ENCODE data around the gene ZNF407.
"Not testable (repeated sequence)": the region's sequence is repeated elsewhere in the genome, so short reads cannot be mapped to it uniquely, and the experiment has no call there.

Gene ZNF407

DNA sequence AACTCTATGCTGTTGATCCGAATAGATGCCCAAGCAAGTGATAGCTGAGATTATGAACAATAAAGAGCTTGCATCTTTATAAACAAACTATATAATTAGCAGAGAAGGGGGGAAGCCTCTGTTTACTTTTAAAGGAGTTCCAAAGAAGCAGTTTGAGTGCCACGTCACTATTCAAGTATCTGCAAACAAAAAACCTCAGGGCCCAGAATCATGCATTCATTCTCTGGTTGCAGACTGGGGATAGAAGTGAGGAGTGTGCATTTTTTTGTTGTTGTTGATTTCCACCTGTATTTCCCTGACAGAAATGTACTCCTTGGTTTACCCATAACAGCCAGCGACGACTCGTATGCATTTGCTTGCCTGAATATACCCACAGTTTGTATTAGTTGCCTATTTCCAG is 347.0 kb downstream of the ZNF407 start:
- DNase-seq: no peak

DNA sequence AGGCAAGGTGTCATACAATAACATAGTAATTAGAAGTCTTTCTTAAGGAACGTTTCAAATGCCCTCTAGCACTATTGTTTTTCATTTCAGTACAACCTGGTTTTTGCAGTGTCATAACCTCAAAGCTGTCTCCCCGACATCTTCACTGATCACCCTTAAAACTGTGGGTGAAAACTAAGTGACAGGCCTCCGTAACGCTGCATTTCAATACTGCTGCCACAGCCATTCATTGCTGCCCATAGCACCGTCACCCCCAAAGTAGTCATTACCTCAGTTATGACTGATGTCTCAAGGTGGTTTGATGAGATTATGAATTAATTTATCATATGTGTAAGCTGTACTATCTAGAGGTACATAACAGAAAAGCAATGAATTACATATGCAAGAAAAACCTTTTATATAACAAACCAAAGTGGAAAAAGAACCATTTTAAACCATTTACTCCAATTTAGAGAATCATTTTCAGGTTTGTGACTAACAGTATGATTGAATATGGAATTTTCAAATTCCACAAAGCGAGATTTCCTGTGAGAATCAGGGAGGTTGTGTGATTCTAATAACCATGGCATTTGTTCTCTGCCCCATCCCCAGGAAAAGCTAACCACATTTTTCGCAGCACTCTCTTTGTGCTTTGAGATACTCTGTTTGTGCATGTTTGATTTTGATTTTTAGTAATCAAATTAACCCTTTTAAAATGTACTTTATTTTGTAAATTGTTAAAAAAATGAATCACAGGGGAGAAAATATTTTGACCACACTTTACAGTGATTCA is 348.3 kb downstream of the ZNF407 start:
- DNase-seq: no peak

DNA sequence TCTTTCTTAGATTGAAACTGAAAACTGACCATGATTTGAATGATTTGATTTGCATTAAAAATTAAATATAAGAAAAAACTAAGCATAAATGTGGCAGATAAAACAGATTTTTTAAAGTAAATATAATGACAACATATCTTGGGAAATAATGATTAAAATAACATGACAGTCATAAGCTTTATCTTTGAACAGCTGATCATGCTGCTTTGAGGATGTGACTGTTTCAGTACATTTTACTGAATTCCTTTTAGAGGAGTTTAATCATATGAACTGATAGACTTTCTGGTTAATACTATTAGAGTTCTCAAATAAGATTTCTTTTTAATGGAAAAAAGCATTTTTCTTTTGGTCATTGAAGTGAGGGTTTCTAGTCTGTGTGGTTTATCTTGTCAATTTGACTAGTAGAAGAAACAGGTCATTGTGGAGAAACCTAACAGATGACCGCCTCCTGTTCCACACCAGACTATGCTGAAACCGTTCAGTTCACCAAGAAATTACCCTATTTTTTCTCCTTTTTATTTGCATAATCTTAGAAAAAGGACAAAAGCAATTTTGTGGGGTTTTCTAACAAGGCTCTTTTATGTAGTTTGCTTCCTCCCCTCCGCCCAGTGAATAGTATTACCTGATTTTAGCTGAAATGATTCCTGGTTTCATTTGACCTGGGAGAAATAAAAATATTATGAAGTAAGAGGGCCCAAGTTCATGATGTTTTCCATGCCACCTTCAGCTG is 349.1 kb downstream of the ZNF407 start:
- DNase-seq: no peak

DNA sequence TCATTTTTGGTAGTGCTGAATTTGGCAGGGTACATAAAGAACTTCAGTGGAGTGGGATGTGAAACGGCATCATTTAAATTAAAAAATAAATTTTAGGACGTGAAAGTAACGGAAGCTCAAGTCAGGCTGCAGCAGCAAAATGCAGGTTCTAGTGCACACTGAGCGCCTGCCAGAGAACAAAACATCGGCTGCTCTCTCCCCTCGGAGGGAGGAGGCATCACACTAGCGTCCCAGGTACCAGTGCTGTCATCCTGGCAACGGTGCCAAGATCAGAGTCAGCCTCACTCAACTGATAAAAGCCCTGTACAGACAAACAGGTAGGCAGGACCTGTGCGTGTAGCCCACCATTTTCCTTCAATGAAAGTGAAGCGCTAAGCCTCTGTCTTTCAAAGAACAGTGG is 349.7 kb downstream of the ZNF407 start:
- DNase-seq: no peak

DNA sequence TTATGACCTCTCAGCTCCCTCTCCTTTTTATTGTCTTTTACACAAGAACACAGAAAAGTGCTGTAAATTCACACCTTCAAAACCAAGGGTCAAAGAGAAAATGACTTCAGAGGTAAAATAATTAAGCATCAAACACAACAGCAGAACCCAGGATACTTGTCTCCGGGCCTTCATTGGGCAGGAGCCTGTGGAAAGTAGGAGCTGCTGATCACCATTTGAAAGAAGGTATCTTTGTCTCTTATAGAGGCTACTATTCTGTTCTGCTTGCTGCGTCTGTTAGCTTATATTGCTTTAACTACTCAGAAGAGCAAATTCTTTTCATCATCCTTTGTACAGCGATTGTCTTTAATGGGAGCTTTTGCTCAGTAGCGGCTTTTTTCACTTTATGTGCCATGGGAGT is 350.2 kb downstream of the ZNF407 start:
- DNase-seq: no peak

DNA sequence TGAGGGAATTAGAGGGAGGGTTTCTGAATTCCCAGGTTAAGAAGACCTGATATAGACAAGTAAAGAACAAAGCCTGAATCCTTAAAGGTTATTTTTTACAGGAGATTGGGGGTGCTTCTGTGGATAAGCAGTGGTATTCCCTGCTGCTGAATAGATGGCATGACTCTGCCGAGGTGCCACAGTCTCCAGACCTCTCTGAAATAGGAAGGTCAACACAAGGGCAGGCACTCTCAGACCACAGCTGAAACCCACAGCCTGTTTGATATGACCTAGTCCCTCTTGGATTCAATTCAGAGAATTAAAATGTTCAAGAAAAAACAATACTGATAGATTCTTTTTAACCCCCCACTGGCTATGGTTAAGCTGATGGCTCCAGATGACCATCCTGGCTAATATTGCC is 351.9 kb downstream of the ZNF407 start:
- DNase-seq: no peak

DNA sequence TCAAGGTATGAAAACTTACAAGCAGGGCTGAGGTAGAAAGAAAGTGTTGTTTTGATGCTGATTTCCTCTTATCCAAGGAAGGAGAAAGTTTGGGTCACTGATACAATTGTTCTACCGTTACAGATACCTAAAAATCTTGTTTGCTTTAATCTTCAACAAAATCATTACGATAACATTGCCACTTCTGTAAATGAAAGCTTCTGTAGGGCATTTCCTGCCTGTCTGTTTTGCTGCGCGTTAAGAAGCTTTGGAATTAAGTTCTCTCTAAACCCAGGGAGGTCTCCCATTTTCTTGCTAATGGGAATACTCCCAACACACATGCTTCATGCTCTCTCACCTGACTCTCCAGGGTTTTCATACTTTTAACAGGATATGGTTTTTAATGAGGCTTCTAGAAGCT is 352.8 kb downstream of the ZNF407 start:
- DNase-seq: no peak

DNA sequence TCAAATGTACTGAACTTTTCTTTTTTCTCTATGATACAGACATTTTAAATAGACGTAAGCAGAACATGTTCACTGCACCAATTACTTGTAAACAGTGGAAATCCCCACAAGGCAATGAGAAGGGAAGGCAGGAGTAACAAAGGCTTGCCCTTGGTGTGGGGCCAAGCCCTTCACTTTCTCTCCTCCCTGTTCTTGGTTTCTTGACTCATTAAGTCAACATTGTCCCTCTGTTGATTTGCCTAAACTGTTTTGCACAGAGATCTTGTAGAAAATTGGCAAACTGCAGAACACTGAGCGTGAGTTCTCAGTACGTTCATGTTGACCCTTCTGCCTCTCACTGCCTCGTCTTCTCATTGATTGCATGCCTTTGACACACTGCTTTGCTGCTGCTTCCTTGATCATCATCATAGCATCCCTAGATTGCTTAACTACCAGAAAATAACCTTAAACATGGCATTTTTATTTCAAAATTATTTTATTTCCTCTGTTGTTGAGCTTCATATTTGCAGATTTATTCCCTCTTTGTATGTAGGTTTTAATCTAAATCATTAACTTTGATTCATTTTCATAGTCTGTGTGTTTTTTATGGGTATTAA is 353.6 kb downstream of the ZNF407 start:
- DNase-seq: no peak

DNA sequence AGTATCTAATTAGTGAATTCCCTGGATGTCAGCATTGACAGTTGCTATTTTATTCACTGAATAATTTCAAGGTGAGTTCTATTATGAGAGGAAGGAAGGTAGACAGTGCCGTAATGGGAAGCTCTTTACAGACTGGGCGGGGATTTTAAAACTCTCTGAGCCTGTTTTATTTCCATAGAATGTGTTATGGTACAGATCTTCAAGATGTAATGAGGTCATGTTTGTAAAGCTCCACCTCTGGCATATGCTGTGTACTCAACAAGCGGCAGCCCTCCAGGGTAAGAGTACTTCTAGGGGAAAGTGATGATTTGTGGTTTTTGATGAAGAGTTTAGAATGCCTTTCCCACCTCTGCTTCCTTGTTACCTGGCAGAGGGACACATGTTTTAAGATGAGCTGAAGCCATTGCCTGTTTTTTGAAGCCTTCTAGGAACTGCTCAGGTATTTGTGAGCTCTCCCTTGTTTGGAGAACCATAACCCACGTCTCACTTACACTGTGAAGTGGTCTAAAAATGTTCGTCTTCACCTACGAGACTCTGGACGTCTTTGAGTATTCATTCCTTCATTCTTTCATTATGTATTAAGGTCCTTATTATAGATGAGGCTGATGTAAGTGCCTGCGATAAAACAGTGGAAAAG is 360.0 kb downstream of the ZNF407 start:
- DNase-seq: no peak

DNA sequence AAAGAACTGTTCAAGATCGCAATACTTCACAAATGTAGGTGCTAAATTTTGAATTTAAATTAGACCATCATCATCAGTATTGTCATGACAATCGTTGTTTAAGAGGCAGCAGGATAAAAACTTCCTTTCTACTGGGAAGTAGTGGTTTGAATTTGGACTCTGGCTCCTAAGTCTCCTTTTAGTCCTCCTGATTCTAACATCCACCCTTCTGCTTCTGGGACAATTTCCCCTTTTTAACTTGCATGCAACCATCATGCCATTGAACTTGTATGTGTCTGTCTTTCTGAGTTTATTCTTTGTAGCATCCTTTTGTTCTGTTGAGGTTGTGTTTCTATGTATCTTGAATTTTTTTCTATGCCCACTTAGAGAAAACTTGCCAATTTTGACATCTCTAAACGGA is 361.5 kb downstream of the ZNF407 start:
- no peak for DNase-seq

DNA sequence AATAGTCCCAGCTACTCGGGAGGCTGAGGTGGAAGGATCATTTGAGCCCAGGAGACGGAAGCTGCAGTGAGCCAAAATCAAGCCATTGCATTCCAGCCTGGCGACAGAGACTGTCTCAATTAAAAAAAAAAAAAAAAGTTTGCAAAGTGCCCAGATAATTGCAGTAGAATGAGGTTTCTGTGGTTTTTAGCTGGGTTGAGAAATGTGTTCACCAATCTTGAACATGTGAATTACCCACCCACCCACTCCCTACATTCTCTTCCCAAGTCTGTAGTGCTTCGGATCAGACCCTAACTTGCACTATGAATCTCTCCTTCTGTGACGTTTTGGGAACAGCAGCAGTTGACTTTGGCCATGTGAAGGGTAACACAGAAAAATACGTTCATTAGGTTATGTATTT is 363.9 kb downstream of the ZNF407 start:
- no peak for DNase-seq

DNA sequence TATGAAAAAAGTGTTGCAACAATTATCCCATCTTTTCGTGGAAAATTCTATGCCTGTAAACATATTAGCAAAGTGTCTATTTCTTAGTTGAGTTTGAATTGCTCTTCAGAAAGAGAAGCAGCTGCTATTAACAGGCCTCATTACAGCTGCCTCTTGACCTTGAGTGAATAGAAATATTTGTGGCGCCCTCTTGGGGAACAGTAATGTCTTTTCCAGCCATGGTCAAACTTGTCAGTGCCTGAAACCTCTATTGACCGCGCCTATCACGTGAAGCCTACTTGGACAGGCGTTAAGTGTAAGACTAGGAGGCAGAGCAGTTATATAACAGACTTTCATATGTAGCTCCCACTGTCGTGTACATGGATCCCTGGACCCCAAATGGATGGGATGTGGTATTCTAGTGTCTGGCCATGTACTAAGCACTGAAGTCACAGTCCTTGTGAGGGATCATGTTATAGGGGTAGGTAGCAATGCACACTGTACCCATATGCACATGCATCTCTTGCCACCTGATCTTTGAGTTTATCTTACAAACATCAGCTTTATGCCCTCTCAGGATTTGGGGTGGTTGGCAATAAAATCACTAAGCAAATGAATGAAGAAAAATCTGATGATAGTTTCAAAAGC is 366.3 kb downstream of the ZNF407 start:
- no peak for DNase-seq

DNA sequence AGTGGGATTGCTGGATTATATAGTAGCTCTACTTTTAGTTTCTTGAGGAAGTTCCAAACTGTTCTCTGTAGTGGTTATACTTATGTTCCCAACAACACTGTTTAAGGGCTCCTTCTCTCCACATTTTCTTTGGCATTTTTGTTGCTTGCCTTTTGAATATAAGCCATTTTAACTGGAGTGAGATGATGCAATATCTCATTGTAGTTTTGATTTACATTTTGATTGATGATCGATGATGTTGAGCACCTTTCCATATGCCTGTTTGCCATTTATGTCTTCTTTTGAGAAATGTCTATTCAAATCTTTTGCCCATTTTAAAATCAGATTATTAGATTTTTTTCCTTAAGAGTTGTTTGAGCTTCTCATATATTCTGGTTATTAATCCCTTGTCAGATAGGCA is 368.0 kb downstream of the ZNF407 start:
- DNase-seq: no peak

DNA sequence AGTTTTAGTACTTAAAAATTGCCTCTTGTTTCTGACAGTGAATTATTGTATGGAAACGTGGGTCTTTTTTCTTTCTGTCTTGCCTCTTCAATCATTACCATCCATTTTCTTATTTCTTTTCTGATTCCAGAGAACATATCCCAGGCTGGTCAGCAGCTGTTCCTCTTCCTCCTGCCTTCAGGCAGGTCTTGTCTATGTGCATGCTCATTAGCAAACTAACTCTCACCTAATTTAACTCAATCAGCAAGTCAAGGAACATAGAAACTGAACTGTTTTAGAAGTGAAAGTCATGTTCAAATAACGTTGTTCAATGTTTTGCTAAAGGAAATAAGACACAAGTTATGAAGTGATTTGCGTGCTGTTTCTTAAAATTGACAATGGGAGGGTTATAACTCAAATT is 369.8 kb downstream of the ZNF407 start:
- DNase-seq: no peak

DNA sequence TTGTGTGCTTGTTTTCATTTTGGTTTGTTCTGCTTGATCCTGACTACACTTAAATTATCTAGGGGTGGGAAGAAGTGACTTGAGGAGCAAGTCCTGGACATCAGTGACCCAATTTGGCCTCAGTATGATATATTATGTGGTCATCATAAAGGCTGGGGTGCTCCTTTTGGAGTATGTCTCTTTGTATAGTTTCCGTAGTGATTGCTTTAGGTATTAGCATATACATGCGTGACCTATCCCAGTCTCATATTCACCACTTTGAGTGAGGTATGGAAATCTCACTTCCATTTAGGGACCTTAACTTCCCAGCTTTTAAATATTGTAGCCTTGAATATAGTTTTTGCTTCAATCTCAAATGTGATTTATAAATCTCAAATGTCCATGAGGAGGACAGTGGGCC is 370.3 kb downstream of the ZNF407 start:
- DNase-seq: no peak

DNA sequence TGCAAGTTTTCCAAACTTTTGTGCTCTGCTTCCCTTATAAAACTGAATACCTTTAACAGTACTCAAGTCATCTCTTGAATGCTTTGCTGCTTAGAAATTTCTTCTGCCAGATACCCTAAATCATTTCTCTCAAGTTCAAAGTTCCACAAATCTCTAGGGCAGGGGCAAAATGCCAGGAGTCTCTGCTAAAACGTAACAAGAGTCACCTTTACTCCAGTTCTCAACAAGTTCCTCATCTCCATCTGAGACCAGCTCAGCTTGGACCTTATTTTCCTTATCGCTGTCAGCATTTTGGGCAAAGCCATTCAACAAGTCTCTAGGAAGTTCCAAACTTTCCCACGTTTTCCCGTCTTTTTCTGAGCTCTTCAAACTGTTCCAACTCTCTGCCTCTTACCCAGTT is 373.7 kb downstream of the ZNF407 start:
- not testable (repeated sequence) for DNase-seq

DNA sequence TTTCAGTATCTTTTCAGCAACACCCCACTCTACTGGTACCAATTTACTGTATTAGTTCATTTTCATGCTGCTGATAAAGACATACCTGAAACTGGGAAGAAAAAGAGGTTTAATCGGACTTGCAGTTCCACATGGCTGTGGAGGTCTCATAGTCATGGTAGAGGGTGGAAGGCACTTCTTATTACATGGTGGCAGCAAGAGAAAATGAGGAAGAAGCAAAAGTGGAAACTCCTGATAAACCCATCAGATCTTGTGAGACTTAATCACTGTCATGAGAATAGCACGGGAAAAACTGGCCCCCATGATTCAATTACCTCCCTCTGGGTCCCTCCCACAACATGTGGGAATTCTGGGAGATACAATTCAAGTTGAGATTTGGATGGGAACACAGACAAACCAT is 374.1 kb downstream of the ZNF407 start:
- DNase-seq: not testable (repeated sequence)

DNA sequence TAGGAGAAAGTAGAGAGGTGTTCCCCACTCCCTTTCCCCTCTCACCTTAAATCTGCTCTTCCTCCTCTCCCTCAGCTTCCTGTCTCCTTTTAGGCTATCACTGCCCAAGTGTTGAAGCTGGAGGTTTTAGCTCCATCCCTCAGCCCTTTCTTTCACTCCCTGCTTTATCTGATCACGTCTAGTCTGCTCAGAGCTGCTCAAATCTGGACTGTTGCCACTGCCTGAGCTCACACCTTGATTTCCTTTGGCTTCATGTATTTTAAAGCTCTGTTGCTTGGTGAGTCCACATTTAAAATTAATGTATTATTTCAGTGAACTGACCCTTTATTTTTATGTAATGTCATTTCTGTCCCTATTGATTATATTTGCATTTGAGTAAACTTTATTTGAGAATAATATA is 374.7 kb downstream of the ZNF407 start:
- DNase-seq: no peak

DNA sequence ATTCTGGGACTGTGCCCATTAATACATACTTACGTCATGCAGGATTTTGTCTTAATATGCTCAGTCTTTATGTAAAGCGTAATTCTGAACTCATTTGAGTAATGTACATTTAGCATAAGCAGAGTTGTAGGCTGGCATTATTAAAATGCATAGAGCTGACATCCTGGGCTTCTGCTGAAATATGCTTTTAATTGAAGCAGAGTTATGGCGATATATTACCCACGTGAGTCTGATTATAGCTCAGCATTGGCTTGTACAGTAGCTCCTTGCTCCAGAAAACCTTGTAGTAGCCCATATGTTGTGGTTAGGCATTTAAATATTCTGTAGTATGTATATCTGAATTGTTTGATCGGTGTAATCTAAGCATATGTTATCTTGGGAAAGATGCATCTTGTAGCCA is 377.3 kb downstream of the ZNF407 start:
- DNase-seq: no peak

DNA sequence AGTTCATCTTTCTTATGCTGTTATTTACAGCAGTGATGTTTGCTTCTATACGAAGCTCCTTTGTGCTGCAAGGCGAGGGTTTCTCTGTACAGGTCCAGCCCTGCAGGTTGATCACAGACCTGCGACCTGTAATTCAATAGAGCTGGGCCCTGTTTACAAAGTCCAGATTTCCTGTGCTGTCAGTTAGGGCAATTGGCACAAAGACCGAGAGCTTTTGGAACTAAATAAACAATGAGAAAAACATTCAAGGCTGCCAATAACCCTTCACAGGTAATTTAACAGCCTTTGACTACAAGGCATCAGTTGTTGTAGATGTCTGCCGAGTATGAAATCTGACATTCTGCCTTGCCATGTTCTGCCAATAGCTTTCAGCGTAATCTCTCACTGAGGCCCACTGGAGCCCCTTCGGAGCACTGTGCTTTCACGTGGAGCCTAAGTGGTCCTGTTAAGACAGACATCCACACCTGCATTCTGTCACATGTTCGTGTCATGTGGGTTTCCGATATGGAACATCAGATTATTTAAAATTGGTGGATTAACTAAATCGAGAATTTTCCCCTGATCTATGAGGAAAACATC is 378.8 kb downstream of the ZNF407 start:
- DNase-seq: no peak

DNA sequence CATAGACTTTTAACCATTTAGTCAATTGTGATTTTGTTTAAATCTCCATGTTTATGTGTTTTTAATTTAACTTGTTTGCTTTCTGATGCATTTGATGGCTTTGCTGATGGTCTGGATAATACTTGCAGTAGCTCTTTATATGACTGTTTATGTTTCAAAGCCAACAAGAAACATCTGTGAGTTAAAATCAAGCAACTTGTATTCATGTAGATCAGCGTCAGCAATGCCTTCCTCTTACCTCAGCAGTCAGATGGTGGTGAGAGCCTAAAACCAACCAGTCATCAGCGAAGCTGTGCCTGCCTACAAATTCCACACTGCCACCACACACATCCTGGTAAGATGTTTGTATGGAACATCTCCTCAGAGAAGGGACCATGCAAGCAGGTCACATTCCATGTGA is 379.4 kb downstream of the ZNF407 start:
- DNase-seq: no peak

DNA sequence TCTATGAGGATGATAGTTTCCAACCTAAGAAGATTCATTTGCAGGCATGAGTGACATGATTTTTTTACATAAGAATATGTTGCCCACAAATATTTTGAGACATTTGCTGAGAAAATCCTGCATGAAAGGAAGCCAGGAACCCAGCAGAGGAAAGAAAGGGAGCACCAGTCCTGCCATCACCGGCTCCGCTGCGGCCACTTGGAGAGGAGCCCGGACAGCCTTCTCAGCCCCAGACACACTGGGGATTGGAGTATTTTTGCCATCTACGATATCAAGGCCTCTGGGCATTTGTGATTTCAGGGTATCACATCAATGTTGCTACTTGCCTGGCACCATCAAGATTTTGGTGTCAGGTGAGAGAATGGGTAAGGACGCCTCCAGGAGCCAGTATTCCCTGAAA is 383.0 kb downstream of the ZNF407 start:
- no peak for DNase-seq

DNA sequence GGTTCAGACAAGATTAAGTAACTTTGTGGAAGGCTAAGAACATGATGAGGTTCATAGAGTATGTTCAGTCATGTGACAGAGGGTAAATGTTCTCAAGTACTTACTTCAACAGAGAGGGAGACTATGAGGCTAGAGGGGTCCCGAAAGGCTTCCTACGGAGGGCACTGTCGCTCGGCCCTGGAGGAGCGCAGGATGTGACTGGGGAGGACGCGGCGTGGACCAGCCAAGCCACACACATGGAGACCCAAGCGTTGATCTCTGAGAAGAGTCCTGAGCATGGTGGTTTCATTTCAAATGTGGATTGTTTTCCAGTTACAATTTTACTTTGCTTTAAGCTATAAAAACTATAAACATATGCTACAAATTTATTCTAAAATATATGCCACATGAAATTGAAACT is 383.8 kb downstream of the ZNF407 start:
- no peak for DNase-seq
